Measurements from ENCODE around the gene MEIS1.
"Not testable (repeated sequence)": the region's sequence is repeated elsewhere in the genome, so short reads cannot be mapped to it uniquely, and the experiment has no call there.

MEIS1 gene

DNA sequence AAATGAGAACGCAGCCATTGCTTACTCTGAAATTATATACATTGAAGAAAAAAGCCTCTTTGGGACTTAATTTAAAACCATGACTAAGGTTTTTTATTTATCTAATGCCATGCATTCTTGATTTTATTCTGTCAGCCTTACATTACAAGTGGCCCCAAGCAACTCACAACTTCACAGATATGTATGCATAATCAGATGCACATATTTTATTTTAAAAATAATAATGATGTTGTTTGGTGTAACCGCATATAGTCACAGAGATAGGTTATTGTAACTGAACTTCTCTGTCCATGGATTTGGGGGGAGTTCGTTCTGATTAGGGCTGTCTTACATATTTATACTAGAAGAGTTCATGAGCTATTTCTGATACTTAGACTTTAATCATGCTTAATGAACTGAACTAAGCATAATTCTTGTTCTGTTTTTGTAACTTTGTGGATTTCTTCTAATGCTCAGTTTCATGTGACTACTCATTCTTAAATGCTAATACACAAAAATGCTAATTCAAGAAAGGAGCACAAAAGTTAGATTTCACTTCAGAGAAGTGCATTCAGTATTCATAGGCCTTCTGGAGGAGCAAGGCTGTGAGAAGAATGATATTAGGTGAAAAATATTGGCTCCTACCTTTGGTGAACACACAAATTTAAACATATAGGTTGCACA, 26.2 kb downstream of the MEIS1 start:
- H3K4me3 ChIP-seq (ENCODE audit: low read length) = no peak overlapping the region

DNA sequence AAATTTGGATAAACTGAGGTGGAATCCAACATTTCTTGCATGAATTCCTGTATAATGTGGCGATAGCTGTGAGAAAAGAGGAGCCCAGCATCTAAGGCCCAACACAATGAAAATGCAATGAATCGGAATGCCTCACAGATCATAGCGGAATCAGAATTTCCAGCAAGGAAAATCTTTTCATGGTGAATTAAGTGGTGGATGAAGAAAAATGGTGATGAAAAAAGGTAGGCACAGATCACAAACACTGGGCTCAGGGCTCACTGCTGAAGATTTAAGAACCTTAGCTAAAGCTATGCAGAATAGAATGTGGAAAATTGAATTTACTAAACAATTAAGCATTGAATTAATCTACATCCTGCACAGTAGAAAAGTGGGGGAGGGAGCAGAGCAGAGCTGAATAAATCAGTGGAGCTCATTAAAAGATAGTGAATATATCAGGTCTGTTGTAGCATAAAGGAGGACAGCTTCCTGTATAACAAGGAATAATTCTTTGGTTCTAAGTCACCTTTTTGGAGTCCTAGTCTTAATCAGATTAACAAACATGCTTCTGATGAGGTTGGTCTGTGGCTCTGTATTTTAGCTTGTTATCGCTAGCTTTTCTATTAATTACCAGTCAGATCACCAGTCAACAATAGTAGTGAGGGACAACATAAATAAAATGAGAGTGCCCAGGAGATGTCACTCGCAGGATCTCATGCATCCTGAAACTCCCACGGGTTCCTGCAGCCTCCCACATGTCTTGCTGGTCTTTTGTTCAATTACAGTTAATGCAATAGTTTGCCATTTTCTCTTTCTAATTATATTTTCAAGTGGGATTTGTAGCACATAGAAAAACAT, 27.0 kb downstream of the MEIS1 start:
- H3K4me3 ChIP-seq (ENCODE audit: low read length) = no peak overlapping the region
- no peak for DNase-seq (ENCODE audit: low read depth, low spot score)

More for the DNA sequence above, 26.2 kb downstream of the MEIS1 start:
- no peak for DNase-seq (ENCODE audit: low read depth, low spot score)

DNA sequence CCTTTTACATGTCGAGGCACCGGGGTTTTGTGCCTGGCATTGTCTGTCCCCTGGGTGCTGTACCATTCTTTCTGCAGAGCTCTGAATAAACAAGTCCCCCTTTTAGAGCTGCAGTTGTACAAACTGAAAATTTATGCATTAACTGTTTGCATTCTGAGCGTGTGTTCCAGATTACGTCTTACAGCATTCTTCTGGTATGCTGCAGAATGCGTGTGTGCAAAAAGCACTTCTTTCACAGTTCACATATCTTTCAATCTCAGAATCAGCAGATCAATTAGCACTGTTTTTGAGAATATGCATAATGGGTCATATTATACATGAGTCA, 27.5 kb downstream of the MEIS1 start:
- no peak overlapping the region for H3K4me3 ChIP-seq (ENCODE audit: low read length)
- DNase-seq (ENCODE audit: low read depth, low spot score) = no peak

DNA sequence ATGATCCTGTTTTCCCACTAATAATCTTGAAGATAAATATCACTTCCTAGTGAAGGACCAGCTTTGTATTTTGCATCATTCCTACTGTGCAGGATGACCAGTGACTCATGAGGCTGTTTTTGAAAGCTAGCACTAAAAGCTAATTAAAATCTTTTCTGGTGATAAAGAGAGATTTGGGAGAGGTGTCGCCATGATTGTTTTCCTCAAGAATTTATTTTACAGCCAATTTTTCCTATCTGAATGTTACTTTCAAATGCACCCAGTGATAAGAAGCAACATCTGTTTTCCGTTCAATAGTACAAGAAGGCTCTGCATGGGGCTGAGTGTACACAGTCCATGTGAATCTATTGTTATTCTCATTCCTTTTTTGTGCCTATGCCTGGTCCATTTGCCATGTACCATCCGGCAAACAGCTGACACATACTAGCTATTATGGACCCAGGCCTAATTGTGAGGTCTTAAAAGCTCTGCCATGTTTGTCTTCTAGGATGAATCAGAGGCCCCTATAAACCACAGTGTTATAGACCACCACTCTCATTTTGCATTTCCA, 28.4 kb downstream of the MEIS1 start:
- H3K4me3 ChIP-seq (ENCODE audit: low read length) = no peak overlapping the region
- DNase-seq (ENCODE audit: low read depth, low spot score) = no peak

DNA sequence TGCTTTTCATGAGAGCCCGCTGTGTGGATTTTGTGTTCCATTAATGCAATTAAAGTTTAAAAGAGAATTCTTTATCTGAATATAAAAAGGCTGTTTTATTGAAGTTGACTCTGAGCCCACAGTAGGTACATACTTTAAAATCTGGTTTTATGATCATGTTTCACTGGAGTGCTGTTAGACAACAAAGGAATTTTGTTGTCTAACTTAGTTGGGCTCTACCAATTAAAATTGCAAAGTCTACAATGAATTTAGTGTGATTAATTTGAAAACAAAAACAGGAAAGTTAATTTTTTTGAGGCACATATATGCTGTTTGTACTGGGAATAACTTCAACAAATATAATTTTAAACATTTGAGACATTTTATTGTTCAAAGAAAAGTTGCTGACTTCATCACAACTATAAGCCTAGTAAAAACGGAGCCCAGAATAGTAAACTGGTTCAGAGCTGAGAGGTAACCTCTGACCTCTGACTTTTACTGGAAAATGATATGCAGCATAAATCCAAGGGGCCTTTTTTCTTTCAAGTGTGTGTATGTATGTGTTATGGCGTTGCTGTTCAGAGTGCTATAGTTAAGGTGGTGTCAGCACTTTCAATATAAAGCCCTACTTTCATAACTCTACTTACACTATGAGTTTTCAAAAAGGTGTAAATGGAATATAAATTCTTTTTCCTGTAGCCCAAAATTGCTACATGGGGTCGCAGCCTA, 30.2 kb downstream of the MEIS1 start:
- DNase-seq (ENCODE audit: low read depth, low spot score) = no peak
- H3K4me3 ChIP-seq (ENCODE audit: low read length) = no peak overlapping the region

DNA sequence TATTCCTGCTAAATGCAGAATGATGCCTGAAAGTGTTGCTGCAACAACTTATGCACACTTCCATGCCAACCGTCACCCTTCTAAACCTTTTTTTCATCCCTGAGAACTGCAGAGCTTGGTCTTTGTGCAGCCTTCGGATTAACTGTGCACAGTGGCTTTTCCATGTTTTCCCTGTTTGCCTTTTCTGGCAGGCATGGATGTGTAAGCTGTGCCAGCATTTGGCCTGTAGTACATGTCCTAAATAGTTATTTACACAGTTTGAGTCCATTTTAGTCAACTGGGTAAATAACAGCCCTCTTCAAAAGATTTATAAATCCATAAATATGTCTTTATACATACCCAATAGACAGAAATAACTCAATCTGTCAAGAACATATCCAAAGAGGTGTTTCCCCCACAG, 31.5 kb downstream of the MEIS1 start:
- H3K4me3 ChIP-seq (ENCODE audit: low read length) = no peak overlapping the region

DNA sequence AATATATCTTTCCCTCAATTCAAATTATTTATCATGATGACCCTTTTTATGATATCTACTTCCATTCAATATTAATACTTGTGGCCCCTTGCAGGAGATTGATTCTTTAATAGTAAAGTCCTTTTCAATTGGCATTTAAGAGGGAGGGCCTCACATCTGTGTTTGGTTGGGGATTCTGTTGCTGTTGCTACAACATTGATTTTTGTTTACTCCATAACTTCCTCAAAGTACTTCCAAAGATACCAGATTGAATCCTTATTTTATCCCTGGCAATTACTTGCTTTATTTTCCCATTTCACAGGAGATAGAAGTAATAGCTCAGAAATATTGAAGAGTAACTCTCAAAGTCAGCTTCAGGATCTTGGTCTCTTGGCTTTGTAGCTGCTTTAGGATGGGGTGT, 32.8 kb downstream of the MEIS1 start:
- no peak overlapping the region for H3K4me3 ChIP-seq (ENCODE audit: low read length)
- DNase-seq (ENCODE audit: low read depth, low spot score) = no peak

More for the DNA sequence above, 31.5 kb downstream of the MEIS1 start:
- no peak for DNase-seq (ENCODE audit: low read depth, low spot score)

DNA sequence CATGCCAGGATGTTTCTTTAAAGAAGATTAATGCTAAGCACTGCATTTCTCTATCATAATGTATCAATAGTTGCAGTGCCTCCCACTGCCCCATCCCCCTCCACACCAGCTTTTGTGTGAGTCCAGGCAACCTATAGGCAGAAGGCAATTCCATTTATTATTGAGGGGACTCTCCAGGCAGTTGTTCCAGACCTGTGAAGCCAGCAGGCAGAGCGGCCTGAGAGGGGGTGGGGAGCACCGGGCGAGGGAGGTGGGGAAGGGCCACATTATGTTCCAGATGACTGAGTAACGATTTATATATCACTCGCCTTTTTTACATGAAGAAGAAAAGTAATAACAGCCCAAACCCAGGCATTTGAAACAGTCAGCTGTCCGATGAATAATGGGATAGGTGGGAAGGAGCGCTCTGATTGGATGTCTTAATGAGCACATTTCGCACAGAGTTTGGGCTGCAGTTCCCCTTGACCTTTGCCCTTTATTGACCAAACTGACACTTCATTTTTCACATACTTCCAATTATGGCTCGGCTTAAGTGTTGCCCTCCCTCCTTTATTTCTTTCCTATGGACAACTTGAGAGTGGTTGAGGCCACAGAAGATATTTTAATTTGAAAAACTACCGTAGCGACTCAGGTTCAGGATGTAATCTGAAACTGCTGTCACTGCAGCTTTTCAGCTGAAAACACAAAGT, 34.4 kb downstream of the MEIS1 start:
- no peak overlapping the region for H3K4me3 ChIP-seq (ENCODE audit: low read length)
- no peak for DNase-seq (ENCODE audit: low read depth, low spot score)

DNA sequence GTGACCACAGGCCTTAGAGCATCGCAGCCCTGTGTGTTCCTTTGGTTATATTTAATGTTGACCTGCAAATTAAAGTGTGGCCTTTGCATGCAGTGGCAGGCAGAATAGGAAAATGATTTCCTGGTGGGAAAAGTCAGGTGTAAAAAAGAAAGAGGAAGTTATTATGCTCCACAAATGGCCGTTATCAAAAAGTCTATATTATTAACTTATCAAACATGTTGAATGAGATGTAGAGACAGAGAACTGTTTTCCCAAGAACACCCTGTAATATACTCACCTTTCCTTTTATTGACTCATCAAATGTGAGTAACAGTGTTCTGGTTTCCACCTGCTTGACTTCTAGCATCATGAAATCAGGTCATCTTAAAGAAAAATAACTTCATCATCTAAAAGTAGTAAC, 35.3 kb downstream of the MEIS1 start:
- no peak for DNase-seq (ENCODE audit: low read depth, low spot score)
- no peak overlapping the region for H3K4me3 ChIP-seq (ENCODE audit: low read length)

DNA sequence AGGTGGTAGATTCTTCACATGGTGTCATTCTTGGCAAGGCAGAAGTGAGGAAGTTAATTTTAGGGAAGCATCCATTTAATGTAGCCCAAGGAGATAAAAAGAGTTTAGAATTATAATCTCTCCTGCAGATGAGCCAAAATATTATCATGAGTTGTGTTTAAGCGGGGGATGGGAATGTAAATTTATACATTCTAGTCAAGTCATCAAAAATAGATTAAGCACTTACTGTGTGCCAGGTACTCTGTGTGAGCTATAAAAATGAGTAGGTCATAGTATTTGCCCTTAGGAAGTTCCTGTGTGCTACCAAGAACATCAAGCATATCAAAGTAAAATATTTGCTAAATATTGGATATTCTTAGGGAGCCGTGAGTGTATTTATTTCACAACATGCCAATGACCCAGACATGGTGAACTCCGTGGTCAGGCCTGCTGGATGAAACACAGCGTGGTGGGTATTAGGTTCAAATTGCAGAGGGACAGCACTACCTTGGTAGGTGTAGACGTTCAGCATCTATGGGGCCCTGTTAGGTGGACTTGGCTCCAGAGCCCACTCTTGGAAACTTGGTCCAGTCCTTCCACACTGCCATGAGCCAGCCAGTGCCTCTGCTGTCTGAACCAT, 37.4 kb downstream of the MEIS1 start:
- H3K4me3 ChIP-seq (ENCODE audit: low read length) = no peak overlapping the region
- DNase-seq (ENCODE audit: low read depth, low spot score) = no peak

DNA sequence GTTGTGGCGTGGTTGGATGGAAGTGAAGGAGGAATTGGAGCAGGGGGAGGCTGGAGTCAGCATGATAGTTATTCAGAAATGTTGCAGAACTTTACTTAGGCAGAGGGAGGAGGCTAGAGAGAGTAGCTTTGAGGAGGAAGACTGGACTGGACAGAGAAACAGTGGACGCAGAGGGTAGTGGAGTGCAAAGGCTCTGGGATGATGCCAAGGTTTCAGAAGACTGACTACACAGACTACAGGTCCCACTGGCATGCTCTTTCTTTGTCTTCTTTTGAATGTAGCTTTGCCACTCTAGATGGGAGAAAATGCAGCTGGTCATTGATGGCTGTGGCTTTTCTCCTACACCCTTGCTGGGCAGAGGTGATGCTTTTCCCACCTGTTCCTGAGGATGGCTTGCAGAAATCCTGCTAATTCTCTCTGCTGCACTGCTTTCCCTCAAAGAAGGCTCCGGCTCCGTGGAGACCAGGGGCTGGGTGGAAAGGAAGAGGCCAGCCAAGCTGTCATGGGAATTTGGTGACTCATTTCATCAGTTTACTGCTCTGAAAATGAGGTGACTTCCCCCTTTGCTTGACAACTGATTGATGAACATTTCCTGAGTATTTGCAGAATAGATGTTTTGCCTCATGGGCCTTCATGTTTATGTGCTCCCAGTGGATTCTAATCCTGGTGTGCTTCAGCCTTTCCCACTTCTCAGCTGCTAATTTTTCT, 42.4 kb downstream of the MEIS1 start:
- no peak for DNase-seq (ENCODE audit: low read depth, low spot score)
- H3K4me3 ChIP-seq (ENCODE audit: low read length) = no peak overlapping the region

DNA sequence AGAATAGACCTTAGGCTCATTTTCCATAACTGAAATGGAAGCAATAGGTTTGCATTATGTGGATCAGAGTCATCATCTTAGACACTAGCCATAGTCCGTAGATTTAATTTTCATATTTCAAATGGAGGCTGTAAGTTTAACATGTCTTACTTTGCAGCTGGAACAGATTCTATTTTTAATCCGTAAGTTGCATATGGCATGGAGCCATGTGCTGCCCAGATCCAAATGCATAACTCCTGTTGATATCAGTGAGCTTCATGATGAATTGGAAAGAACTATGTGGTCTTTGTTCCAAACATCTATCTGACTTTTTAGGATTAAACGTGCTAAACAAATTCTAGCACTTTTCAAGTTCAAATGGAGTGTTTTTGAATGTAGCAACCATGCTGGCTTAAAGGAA, 43.4 kb downstream of the MEIS1 start:
- no peak overlapping the region for H3K4me3 ChIP-seq (ENCODE audit: low read length)
- no peak for DNase-seq (ENCODE audit: low read depth, low spot score)

DNA sequence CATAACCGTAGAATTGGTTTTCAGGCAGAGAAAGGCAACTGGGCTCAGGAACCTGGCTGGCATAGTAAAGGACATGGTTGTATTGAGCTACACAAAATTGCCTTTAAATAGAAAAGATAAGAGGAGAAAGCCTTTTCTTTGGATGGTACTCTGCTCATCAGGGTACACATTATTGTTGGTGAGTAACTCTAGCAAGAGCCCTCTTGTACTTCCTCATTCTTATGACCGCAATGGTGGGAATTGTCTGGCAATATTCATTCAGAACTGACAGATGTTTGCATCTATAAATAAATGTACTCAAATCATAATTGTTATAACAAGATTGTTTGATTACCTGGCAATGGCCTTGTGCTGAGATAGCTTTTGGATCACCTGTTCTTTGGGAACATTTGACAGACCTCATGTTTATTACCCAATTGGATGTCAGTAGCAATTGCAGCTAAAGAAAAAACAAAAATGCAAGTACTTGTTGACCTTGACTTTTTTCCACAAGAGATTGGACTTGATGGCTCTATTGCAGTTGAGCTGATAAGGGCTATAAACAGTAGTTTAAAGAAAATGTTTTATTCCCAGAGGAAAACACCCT, 43.9 kb downstream of the MEIS1 start:
- DNase-seq (ENCODE audit: low read depth, low spot score) = no peak

DNA sequence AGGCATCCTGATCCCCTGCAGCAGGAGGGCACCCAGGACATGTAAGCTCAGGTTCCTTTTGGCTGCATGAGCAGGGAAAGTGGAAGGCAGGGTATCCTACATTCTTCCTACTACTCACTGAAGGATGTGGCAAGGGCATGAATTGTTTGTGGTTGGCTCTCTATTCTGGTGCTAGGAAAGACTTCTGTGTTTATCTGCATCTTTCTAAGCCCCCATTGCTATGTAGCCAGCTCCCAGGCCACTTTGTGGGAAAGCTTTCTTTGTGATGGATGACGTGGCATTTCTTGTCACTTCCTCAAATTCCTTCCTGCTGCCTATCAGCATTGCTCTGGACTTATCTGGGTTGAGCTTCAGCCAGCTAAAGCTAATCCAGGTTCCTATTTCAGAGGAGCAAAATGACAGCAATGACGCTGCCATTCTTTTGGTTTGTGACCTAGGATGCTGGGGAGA, 46.2 kb downstream of the MEIS1 start:
- H3K4me3 ChIP-seq (ENCODE audit: low read length) = no peak overlapping the region
- DNase-seq (ENCODE audit: low read depth, low spot score) = no peak

More for the DNA sequence above, 43.9 kb downstream of the MEIS1 start:
- H3K4me3 ChIP-seq (ENCODE audit: low read length) = no peak overlapping the region

DNA sequence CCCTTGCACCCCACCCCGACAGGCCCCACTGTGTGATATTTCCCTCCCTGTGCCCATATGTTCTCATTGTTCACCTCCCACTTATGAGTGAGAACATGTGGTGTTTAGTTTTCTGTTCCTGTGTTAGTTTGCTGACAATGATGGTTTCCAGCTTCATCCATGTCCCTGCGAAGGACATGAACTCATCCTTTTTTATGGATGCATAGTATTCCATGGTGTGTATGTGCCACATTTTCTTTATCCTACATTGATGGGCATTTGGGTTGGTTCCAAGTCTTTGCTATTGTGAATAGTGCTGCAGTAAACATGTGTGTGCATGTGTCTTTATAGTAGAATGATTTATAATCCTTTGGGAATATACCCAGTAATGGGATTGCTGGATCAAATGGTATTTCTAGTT, 50.3 kb downstream of the MEIS1 start:
- not testable (repeated sequence) for H3K4me3 ChIP-seq (ENCODE audit: low read length); DNase-seq (ENCODE audit: low read depth, low spot score)

DNA sequence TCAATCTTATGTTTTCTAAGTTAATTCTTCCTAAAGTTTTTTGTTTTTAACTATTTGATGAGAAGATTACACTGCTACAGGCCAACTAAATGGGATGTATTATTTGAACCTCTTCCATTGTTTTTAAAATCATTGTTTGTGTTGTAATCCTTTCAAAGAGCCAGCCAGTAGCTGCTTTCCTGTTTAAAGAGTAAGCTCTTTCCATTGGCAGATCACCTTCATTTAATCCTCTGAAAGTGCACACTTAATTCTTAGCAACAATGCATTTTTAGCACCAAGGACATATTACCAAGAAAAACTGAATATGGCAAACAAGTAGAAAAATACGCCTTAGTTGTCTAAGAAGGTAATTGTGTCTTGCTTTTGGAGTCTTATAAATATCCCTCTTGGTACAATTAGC, 54.0 kb downstream of the MEIS1 start:
- no peak for DNase-seq (ENCODE audit: low read depth, low spot score)
- no peak overlapping the region for H3K4me3 ChIP-seq (ENCODE audit: low read length)

DNA sequence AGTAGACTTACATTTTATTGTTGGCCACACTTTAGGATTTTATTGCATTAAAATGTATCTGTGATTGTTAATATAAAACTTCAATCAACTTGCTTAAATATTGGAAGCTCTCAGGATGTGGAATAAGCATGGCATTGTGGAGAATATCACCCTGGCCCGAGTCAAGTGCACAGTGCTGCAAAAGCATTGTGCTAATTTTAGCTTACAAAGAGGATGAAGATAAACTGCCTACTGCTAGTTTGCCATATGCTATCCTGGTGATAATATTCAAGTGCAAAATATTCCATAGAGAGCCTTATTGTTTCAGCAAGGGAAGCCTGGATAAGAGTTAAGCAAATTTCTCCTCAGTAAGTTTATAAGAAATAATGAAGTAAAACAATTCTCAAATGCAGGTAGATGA, 54.5 kb downstream of the MEIS1 start:
- DNase-seq (ENCODE audit: low read depth, low spot score) = no peak
- no peak overlapping the region for H3K4me3 ChIP-seq (ENCODE audit: low read length)

DNA sequence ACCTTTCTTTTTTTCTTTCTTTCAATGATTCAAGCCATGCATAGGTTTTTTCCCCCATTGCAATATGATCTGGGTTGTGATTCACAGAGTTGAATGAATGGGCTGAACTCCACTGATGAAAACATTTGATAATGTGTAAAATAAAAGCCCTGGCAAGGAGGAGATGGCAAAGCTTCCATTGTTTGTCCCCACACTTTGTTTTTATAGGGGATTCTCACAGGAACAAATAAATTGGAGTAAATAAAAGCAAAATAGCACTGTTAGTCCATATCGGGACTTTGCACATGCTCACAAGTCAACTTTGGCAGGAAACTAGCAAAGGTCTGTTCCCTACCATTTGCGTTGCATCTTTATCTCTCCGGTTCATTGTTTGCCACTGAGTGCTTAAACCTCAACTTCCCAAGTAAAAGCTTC, 55.7 kb downstream of the MEIS1 start:
- no peak for DNase-seq (ENCODE audit: low read depth, low spot score)
- no peak overlapping the region for H3K4me3 ChIP-seq (ENCODE audit: low read length)

Data from Jurkat, Clone E6-1 (cell line).